Measurements from ENCODE around the gene CTIF.

Gene CTIF

GRCh38 chr18:48621815-48622555 lies 83.2 kb downstream of the CTIF start:
- DNase-seq (ENCODE audit: low read depth in 2 of 2) = no peak

GRCh38 chr18:48622911-48623431 lies 84.1 kb downstream of the CTIF start:
- DNase-seq (ENCODE audit: low read depth in 2 of 2) = no peak

GRCh38 chr18:48623468-48624235 lies 84.8 kb downstream of the CTIF start:
- no peak for DNase-seq (ENCODE audit: low read depth in 2 of 2)

DNA sequence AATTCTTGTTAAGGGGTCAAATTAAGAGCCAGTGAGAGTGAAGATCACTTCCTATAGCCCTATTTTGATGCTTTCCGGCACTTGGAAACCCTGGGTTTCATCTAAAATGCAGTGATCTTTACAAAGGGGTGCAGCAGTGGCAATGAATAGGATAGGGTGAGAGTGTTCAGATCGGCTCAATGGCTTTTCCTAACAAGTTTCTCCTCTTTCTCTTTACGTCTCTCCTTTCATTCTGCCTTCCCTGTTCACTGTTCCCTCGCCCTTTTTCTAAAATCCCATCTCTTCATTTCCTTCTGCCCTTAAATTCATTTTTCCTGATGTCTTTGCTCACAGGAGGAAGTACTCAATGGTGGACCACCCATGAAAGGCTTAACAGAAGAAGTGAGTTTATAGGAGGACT lies 86.0 kb downstream of the CTIF start:
- no peak for DNase-seq (ENCODE audit: low read depth in 2 of 2)

DNA sequence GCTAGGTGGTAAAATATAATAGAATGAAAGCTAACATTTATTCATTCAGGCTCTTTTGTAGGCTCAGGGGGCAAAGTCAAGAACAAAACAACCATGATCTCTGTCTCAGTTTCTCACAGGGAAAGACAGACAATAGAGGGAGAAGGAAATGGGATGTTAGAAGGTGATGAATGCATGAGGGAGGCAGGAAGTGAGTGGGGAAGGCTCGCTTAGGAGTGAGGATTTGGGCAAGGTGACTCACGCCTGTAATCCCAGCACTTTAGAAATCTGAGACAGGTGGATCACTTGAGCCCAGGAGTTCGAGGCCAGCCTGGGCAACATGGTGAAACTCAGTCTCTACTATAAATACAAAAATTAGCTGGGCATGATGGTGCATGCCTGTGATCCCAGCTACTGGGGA lies 88.4 kb downstream of the CTIF start:
- DNase-seq (ENCODE audit: low read depth in 2 of 2) = no peak

DNA sequence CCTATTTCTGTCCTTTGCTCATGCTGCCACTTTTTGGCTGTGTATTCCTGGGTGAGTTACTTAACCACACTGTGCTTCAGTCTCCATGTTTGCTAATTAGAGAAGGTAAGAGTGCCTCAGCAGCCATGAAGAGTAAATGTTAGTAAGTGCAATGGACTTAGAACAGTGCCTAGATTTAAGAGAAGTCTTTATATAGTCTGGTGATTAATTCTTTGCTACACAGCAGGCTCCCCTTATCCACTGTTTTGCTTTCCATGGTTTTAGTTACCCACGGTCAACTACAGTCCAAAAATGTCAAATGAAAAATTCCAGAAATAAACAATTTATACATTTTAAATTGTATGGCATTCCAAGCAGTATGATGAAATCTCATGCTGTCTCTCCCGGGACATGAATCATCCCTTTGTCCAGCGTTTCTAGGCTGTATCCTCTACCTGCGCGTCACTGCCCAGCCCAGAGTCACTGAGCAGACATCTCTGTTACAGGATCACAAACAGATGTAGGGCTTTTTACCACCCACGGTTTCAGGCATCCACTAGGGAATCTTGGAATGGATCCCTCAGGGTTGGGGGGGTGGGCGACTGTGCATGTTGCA lies 91.0 kb downstream of the CTIF start:
- no peak for DNase-seq (ENCODE audit: low read depth in 2 of 2)

DNA sequence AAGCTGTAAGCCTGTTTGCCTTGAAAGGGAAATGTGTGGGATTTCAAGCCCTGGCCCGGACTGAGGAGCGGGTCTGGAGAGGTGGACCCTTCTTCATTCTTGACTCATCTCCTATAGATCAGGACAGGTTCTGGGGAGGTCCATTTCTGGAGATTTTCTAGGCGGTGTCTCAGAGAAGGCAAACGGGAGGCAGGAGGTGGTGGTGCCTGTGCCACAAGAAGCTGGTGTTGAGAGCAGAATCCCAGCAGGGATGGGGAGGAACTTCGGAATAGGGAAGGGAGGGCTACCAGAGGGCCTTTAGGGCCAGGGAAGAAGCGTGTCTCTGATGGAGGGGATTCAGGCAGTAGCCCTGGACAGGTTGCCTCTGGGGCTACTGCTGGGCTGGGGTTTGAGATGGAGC lies 93.0 kb downstream of the CTIF start:
- DNase-seq (ENCODE audit: low read depth in 2 of 2) = no peak

DNA sequence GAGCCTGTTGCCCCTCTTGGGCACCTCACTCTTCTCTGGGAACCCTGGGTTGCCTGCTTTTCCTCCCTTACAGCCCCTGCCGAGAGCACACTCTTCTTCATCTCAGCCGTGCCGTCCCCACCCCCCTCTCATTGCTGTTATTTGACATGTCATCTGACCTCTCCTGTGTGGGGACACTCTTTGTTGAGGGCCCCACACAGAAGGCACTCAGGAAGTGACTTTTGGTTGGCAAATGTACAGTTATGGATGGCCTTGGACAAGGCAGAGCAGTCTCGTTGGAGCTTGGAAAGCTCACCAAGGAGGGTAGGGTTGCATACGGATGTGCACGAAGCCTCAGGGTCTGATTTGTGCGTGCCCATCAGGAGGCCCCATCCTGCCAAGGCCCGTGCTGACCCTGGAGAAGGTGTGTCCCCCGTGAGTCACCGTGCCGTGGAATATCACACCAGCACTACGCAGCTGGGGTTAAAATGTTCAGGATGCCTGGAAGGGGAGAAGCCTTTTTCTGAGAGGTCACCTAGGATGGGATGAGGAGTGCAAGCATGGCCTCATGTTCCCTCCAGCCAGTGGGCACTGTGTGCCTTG lies 93.9 kb downstream of the CTIF start:
- no peak for DNase-seq (ENCODE audit: low read depth in 2 of 2)

DNA sequence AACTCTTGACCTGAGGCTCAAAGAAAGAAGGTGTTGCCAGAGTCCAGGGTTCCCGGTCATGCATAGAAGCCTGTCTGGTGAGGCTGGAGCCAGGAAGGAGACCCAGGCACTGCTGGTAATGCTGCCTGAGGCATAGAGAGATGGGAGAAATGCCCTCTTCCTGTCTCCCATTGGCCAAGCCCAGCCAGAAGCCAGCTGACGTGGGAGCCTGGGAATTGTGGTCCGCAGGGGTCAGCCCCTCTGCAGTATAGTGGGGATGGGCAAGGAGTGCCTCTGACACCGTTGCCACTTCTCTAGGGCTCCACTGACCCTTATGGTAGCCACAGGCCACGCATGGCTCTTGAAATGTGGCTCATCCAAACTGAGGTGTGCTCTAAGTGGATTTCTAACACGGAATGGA lies 95.7 kb downstream of the CTIF start:
- DNase-seq (ENCODE audit: low read depth in 2 of 2) = no peak

DNA sequence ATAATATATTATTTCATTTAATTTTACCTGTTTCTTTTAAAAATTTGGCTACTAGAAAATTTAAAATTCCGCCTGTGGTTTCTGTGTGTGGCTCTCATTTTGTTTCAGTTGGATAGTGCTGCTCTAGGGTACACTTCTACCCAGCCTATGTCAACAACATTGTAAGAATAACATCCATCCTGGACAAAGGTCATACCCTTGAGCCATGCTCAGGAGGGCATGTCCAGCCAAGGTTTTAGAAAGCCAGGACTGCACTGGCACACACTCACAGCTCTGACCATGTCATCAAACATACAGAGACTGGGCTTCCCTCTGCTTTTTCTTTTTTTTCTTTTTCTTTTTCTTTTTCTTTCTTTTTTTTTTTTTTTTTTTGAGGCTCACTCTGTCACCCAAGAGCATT lies 96.1 kb downstream of the CTIF start:
- no peak for DNase-seq (ENCODE audit: low read depth in 2 of 2)

GRCh38 chr18:48635806-48636205 lies 97.0 kb downstream of the CTIF start:
- DNase-seq (ENCODE audit: low read depth in 2 of 2) = no peak

GRCh38 chr18:48636436-48636835 lies 97.6 kb downstream of the CTIF start:
- DNase-seq (ENCODE audit: low read depth in 2 of 2) = no peak

GRCh38 chr18:48637081-48637990 lies 98.5 kb downstream of the CTIF start:
- no peak for DNase-seq (ENCODE audit: low read depth in 2 of 2)

- no peak for DNase-seq (ENCODE audit: low read depth in 2 of 2)
These were observed 99.6 kb downstream of the CTIF start for GRCh38 chr18:48638451-48638850.

DNA sequence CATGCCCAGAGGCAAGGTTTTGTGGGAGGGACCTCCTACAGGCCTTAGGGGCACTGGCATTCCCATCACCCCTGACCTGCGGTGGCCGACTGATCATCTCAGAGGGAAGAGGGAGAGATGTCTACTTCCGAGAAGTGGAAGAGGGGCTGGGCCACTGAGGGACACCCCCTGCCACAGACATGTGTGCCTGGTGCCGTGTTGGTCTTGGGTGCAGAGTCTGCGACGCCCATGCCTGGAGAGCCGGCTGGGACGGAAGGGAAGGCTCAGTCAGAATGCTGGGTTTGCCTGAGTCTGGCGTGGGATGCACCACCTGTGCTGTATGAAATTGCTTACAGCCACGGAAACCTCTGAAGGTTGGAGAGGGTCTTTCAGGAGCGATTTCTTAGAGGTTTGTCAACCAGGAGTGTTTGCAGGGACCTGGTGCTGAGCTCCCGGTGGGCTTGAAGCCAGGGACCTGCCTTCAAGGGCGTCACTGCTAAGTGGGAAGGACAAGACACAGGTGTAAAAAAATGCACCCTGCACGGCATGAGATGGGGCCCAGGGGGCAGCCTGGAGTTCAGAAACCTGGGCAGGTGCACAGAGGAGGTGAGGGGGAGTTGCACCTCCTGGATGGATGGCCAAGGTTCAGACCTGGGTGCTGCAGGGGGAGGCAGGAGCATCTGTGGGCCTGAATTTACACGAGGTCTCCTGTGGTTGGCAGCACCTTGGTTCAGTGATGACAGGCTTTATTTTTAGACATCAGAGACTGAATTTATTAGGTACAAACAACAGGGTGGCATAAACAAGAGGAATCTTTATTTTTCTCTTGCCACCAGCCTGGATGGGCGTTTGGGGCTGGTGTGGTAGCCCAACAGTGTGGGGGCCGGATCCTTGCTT lies 100.3 kb downstream of the CTIF start:
- no peak for DNase-seq (ENCODE audit: low read depth in 2 of 2)

- DNase-seq (ENCODE audit: low read depth in 2 of 2) = no peak
These were observed 101.1 kb downstream of the CTIF start for GRCh38 chr18:48639772-48640432.

GRCh38 chr18:48640566-48641270 lies 101.9 kb downstream of the CTIF start:
- DNase-seq (ENCODE audit: low read depth in 2 of 2) = no peak

DNA sequence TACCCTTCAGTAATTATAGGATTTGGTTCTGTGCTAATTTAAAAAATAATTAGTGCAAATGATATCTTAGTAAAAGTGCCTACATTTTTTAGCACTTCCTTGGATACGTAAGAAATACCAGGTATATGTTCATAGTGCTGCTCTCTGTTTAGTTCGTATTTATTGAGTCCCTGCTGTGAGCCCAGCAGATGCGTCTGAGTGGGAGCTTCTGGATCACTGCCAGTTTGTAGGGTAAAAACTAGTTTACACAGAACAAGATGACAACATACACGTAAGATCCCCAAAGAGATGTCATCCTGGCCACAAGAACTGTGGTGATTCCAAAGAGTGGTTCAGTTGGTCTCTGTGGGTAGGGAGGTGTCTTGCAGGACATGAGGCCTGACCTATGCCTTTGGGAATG lies 103.2 kb downstream of the CTIF start:
- no peak for DNase-seq (ENCODE audit: low read depth in 2 of 2)

DNA sequence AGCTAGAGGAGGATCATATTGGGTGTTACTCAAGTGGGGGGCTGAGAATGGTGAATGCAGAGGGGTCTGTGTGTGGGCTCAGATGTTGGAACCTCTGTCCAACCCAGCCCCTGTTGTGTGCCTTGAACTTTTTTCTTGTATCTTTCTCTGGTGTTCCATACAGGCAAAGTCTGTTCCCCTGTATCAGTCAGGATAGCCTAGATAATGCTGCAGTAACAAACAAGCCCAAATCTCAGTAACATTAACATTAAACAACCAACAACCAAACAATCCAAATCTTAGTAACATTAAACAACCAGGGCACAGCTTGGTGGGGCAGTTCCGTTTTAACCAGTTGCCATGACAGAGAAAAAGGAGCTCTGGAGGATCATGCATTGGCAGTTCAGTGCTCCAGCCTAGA lies 103.7 kb downstream of the CTIF start:
- no peak for DNase-seq (ENCODE audit: low read depth in 2 of 2)
